Panc1 (cell line): Measurements from ENCODE around the gene ITGB4. TPM values are rescaled to one million over a fixed set of nuclear protein-coding genes. Genes with fewer than 3 reads are reported as not detected.

ENCODE experiments used
- ATAC-seq: fragments of 200-7000 bp; cut with Tn5 transposase; 2 replicates; pipeline ENCODE4 v1.9.1; 2020; ENCODE audit warnings: mild to moderate bottlenecking, moderate library complexity
- Bru-seq: library from RNA; stranded (reverse); fragments of 400-500 nt; gene quantifications from one replicate; lab custom pipeline; 2021; lab: Mats Ljungman, UMichigan
- BruChase-seq, 2 experiments: library from RNA; stranded (reverse); fragments of 400-500 nt; gene quantifications; one replicate each; lab custom pipeline; 2021; lab: Mats Ljungman, UMichigan
- BruUV-seq: library from RNA; stranded (reverse); fragments of 400-500 nt; replicated peaks from 2 replicates; lab custom pipeline; 2021; lab: Mats Ljungman, UMichigan
- CTCF ChIA-PET: fragments of 300-600 bp; sonication (Branson Sonifier 250); formaldehyde crosslinking; loops from one replicate; lab custom pipeline; 2022; ENCODE audit warnings: antibody characterized with exemption; lab: Charles Lee
- POLR2A ChIA-PET: fragments of 300-600 bp; sonication (Branson Sonifier 250); formaldehyde crosslinking; loops from one replicate; lab custom pipeline; 2022; ENCODE audit warnings: antibody characterized with exemption; lab: Charles Lee
- DNase-seq: peaks from one replicate; pipeline ENCODE4 v3.0.0-alpha.2; 2010; ENCODE audit warnings: low read depth, low spot score
- H3K27ac ChIP-seq: 2 replicates; pipeline ENCODE4 v1.5.1; 2011; ENCODE audit warnings: mild to moderate bottlenecking, low read length, inconsistent platforms
- H3K27me3 ChIP-seq: fragments of 200-500 bp; sonication (Bioruptor generic); 2 replicates; pipeline ENCODE4 v1.6.0; 2014; ENCODE audit warnings: low read length, inconsistent platforms; ENCODE audit not compliant: control insufficient read depth, insufficient read depth
- H3K36me3 ChIP-seq: fragments of 200-500 bp; sonication (Bioruptor generic); 2 replicates; pipeline ENCODE4 v1.5.1; 2014; ENCODE audit warnings: inconsistent platforms, mild to moderate bottlenecking, low read length, moderate library complexity; ENCODE audit not compliant: control insufficient read depth, insufficient read depth
- H3K4me1 ChIP-seq: 2 replicates; pipeline ENCODE4 v1.5.1; 2011; ENCODE audit warnings: inconsistent platforms, mild to moderate bottlenecking, low read length, moderate library complexity; ENCODE audit not compliant: control insufficient read depth, insufficient read depth
- H3K4me3 ChIP-seq, 2 experiments: 2 replicates each; pipeline ENCODE4 v1.5.1; 2011 to 2012; ENCODE audit warnings: low read depth in 2 of 2, low read length in 2 of 2, mild to moderate bottlenecking in 2 of 2, inconsistent platforms in 1 of 2, moderate library complexity in 1 of 2
- H3K9me3 ChIP-seq: fragments of 200-500 bp; sonication (Bioruptor generic); 2 replicates; pipeline ENCODE4 v1.5.1; 2014; ENCODE audit warnings: low read depth, mild to moderate bottlenecking, inconsistent platforms, low read length, moderate library complexity; ENCODE audit not compliant: control insufficient read depth, insufficient read depth
- CTCF ChIP-seq: fragments of 450-650 bp; IDR thresholded peaks from 2 replicates; pipeline ENCODE4 v1.5.1; 2017; ENCODE audit warnings: mild to moderate bottlenecking
- POLR2AphosphoS5 ChIP-seq: IDR thresholded peaks from 2 replicates; pipeline ENCODE4 v1.6.1; 2012; ENCODE audit warnings: mild to moderate bottlenecking, low read depth, low read length, moderate library complexity
- SIN3A ChIP-seq: IDR thresholded peaks from 2 replicates; pipeline ENCODE4 v1.6.1; 2012; ENCODE audit warnings: low read depth, mild to moderate bottlenecking, low read length, moderate library complexity, borderline replicate concordance; ENCODE audit not compliant: insufficient read depth
- in situ Hi-C: cut with HindIII; loops from 2 replicates; pipeline ENCODE4 v1.10.0; 2016; ENCODE audit warnings: low sequenced_read_pairs, low pct_unique_long_range_greater_than_20kb
- intact Hi-C: fragments of 100-400 bp; cut with micrococcal nuclease; formaldehyde crosslinking; loops from one replicate; pipeline ENCODE4 v1.10.0; 2022; ENCODE audit not compliant: unreplicated experiment
- long read RNA-seq: library from polyadenylated mRNA; unstranded; transcript quantifications from one replicate; pipeline ENCODE4 v2.0.0, GENCODE V29; 2021; ENCODE audit not compliant: unreplicated experiment
- polyA plus RNA-seq: library from polyadenylated mRNA; unstranded; fragments of >200 nt; gene quantifications from one replicate; pipeline ENCODE4 v1.2.1, GENCODE V29; 2012; ENCODE audit warnings: missing spikeins; ENCODE audit not compliant: insufficient read length
- total RNA-seq: library from RNA; stranded (reverse); gene quantifications from one replicate; pipeline ENCODE4 v1.2.1, GENCODE V29; 2021; ENCODE audit not compliant: unreplicated experiment
- TF ChIP-seq, protein P1 (sequence below), 2 experiments: IDR thresholded peaks; 2 replicates each; pipeline ENCODE4 v1.6.1; 2011 to 2012; ENCODE audit warnings: low read depth in 2 of 2, control low read depth in 1 of 2, low read length in 1 of 2, mild to moderate bottlenecking in 1 of 2, moderate library complexity in 1 of 2; ENCODE audit not compliant: insufficient read depth in 1 of 2

ITGB4 gene
- total RNA-seq (100 TPM), Bru-seq, nascent RNA (percentile 55 among the genes with signal in this experiment), BruChase-seq, experiment 1, labeled RNA remaining after a 2-hour chase (percentile 51 among the genes with signal in this experiment), BruChase-seq, experiment 2, labeled RNA remaining after a 6-hour chase (percentile 64 among the genes with signal in this experiment)
- 115 TPM for polyA plus RNA-seq
- long read RNA-seq, full-length matches to known transcripts, result 5 of 56 reads
- long read RNA-seq, partial matches to known transcripts, result 46 of 56 reads
- long read RNA-seq, other reads (novel, unspliced or antisense), result 5 of 56 reads

DNA sequence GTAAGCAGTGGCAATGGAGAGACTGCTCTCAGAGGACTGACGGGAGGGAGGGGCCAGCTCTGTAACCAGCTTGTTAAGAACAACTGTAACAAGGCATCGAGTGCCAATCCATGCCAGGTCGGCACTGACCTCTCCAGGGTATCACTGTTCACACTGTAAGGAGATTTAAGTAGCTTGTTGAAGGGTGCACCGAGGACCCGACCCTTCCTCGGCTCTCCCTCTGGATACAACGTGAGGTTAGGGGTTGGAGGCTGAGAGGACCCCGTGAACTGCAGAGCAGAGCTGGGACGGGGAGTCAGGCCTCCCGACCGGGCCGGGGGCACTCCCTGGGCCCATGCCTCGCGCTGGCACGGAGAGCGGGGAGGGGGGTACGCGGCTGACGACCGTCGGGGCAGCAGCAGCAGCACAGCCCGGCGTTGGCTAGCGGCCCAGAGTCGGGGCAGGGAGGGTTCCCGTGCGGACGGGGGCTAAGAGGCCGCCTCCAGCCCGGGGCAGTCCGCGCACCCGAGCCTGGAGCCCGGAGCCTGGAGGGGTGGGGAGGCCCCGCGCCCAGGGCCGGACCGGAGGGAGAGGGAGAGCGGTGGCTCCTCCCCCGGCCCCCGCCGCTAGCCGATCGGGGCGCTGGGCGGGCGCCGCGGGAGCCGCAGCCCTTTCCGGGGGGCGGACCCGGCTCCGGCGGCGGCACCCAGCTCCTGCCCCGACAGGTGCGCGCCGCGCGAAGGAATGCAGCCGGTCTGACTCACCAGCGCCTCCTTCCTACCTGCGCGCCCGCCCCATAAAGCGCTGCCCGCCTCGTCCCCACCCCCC lies at the start of gene ITGB4:
ITGB4 (plus strand) TSS at position 804 of the 807 bp plus-strand sequence. CDS start 3,245 bp downstream, outside the sequence.
- ChIA-PET POLR2A (interaction anchor here (0.6 kb wide), 2 partner anchors 22 to 48 kb away, joined by 4 to 9 read pairs; no protein-coding TSS in a partner anchor), CTCF (interaction anchor here (0.9 to 2.3 kb wide), 3 partner anchors 14 to 88 kb away, joined by 4 to 7 read pairs (median 5); partner anchors contain the start of gene SMIM5)
- peaks cover 27% of the 10 kb centered on the region for H3K4me1 ChIP-seq
- peaks cover 2% of the 10 kb centered on the region; the same call in 1 of the 2 replicates for H3K36me3 ChIP-seq
- H3K27ac ChIP-seq, result peak within 1 kb of the TSS; percentile 76
- H3K4me3 ChIP-seq, result peak within 1 kb of the TSS; percentile 48 to 67
- no peaks in the 10 kb centered on the region for H3K9me3 ChIP-seq
- peak; percentile 76 for ATAC-seq
- intact Hi-C loops, result no loop called here
- DNase-seq, result no peak
- H3K27me3 ChIP-seq, result 0 out of 2 replicates have a peak, but pooled peaks cover 2% of the 10 kb centered on the region
- TF ChIP-seq CTCF (no peak), SIN3A (peak; percentile 54; the same call in 1 of the 2 replicates)
- in situ Hi-C loops, result no loop called here
- BruUV-seq, result no TSS peak

DNA sequence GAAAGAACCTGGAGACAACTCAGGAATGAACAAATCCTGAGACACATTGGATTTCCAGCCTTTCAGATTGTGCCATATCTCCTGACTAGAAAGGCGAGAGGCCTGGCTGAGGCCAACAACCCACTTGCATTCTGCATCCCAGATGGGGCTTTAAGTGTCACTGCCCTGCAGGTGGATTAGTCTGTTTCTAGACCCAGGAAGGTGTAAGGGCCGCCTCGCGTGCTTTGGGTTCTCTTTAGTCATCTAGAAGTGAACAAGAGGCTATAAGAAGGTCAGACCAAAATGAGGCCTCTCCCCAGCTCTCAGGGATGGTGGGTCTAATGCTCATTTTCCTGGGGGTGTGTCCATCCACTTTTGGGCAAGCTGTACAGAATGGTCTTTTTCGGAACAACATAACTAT lies 49.2 kb upstream of the ITGB4 start:
- peaks cover 8% of the 10 kb centered on the region for H3K4me1 ChIP-seq
- no peak overlapping the region for H3K4me3 ChIP-seq
- intact Hi-C loops, result no loop called here
- BruUV-seq, result no TSS peak
- in situ Hi-C loops, result no loop called here
- CTCF ChIA-PET, result no interaction called here
- H3K27ac ChIP-seq, result no peak overlapping the region
- peaks cover 37% of the 10 kb centered on the region for H3K36me3 ChIP-seq
- no peaks in the 10 kb centered on the region for H3K27me3 ChIP-seq
- no peak for TF ChIP-seq POLR2AphosphoS5
- TF ChIP-seq CTCF, result no peak
- TF ChIP-seq, protein P1, sequence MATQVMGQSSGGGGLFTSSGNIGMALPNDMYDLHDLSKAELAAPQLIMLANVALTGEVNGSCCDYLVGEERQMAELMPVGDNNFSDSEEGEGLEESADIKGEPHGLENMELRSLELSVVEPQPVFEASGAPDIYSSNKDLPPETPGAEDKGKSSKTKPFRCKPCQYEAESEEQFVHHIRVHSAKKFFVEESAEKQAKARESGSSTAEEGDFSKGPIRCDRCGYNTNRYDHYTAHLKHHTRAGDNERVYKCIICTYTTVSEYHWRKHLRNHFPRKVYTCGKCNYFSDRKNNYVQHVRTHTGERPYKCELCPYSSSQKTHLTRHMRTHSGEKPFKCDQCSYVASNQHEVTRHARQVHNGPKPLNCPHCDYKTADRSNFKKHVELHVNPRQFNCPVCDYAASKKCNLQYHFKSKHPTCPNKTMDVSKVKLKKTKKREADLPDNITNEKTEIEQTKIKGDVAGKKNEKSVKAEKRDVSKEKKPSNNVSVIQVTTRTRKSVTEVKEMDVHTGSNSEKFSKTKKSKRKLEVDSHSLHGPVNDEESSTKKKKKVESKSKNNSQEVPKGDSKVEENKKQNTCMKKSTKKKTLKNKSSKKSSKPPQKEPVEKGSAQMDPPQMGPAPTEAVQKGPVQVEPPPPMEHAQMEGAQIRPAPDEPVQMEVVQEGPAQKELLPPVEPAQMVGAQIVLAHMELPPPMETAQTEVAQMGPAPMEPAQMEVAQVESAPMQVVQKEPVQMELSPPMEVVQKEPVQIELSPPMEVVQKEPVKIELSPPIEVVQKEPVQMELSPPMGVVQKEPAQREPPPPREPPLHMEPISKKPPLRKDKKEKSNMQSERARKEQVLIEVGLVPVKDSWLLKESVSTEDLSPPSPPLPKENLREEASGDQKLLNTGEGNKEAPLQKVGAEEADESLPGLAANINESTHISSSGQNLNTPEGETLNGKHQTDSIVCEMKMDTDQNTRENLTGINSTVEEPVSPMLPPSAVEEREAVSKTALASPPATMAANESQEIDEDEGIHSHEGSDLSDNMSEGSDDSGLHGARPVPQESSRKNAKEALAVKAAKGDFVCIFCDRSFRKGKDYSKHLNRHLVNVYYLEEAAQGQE (IDR thresholded peaks at IDR 0.05; ENCODE audit: insufficient read depth in 1 of 2, low read depth in 2 of 2, low read length in 1 of 2), result no peak
- no peaks in the 10 kb centered on the region for H3K9me3 ChIP-seq
- DNase-seq (no peak), ATAC-seq (no peak)
- POLR2A ChIA-PET, result no interaction called here
